Upper lobe of left lung (tissue), 4 donors: ENCODE data around the gene RND2.

Source experiments
- CTCF ChIP-seq, 6 experiments: fragments of 450-650 bp in 4 of 6; fragments of 200-600 bp in 2 of 6; sonication (generic) in 2 of 6; IDR thresholded peaks; one replicate each; pipeline ENCODE4 v1.5.1; 2016 to 2019; ENCODE audit warnings: antibody characterized with exemption in 6 of 6
- EP300 ChIP-seq, 4 donors: sonication (generic); formaldehyde crosslinking; IDR thresholded peaks; one replicate each; pipeline ENCODE4 v1.5.1; 2017; ENCODE audit warnings: antibody characterized with exemption in 4 of 4, control low read depth in 2 of 4
- POLR2A ChIP-seq, 4 donors: fragments of 450-650 bp; IDR thresholded peaks; one replicate each; pipeline ENCODE4 v1.5.1; 2016 to 2017; ENCODE audit warnings: antibody characterized with exemption in 4 of 4, mild to moderate bottlenecking in 2 of 4

DNA sequence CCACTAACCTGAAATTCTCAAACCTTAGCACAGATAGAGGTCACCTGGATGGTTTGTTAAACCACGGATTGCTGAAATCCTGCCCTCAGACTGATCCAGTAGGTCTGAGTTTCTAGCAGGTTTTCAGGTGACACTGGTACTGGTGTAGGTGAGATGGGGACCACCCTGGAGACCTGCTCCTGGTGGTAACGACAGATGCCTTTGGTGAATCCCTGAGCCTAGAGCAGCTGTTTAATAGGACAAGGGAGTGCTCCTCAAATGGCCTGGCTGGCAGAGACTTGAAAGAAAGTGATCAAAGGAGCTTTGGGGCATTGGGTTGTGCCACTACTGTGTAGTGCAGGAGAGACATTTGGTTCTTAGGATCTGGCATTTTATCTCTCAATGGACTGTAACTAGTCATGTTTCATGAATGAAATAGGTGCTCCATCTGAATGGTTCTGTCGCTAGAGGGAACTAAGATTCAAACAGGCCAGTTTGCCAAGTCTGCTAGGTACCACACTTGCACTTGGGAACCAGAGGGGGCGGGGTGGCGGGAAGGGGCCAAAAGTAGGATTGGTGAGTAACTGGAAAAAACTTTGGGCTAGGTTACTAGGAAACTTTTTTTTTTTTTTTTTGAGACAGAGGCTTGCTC is 21.4 kb upstream of the RND2 start:
- no peak for TF ChIP-seq CTCF (IDR thresholded peaks at IDR 0.05)
- no peak for TF ChIP-seq EP300 (IDR thresholded peaks at IDR 0.05)
- no peak for TF ChIP-seq POLR2A (IDR thresholded peaks at IDR 0.05)
